ENCODE measurements around the gene USP22. TPM values are rescaled to one million over a fixed set of nuclear protein-coding genes. Genes with fewer than 3 reads are reported as not detected.

The USP22 gene
- total and polyA plus RNA-seq, 2 of the 13 experiments (the other 11 are each of a cell fraction or from before 2014, with no cell fraction given) = 98.0 to 130 TPM

GRCh38 chr17:21066394-21066793, 23.6 kb upstream of the USP22 start (continued):
- TF ChIP-seq ARID2 (CRISPR knock-in tag; IDR thresholded peaks at IDR 0.05; ENCODE audit: borderline replicate concordance) (no peak), AKAP8 (CRISPR knock-in tag; IDR thresholded peaks at IDR 0.05) (no peak)

DNA sequence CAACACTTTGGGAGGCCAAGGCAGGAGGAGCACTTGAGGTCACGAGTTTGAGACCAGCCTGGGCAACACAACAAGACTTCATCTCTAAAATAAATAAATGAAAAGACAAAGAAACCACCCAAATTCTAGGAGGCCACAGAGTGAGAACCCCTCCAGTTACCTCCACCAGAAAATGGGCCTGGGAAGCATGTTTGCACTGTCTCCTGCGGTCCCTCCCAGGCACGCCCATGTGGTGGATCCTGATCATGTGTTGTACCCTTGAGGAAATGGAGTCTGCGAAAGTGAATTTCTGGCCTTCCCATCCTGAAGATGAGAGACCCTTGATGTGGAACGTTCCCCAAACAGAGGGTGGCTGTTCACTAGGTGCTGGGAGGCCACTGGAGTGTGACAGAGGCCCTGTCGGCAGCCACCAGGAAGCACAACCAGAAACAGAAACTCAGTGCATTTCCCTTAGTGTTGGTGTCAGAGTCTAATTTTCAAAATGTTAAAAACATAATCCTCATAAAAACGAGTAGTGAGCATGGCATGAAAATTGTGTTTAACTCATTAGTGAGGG, 19.2 kb upstream of the USP22 start:
- Histone ChIP-seq H3K27ac (ENCODE audit: extremely low read length, insufficient read depth, low read length) (no peak overlapping the region), H4K20me1 (ENCODE audit: insufficient read depth, low read length) (no peaks in the 10 kb centered on the region), H3K79me2 (ENCODE audit: insufficient read depth, low read length) (no peaks in the 10 kb centered on the region), H3K4me3 (replicated peaks in 1 of 3; ENCODE audit: insufficient read depth in 1 of 3, low read depth in 2 of 3, low read length in 3 of 3) (no peak overlapping the region), H3K9ac (ENCODE audit: insufficient read depth, low read depth, low read length) (no peak overlapping the region), H3K9me3 (ENCODE audit: low read length) (no peaks in the 10 kb centered on the region), H3K27me3 (ENCODE audit: control insufficient read depth in 1 of 2, insufficient read depth in 2 of 2, low read length in 2 of 2) (peaks cover 11 to 29% of the 10 kb centered on the region in 2 experiments; a peak in 4 of 5 replicates), H3K4me1 (ENCODE audit: insufficient read depth, low read length) (no peaks in the 10 kb centered on the region), H3K4me2 (ENCODE audit: low read depth, low read length) (no peak overlapping the region), H2AFZ (ENCODE audit: low read length) (no peak overlapping the region), H3K36me3 (replicated peaks in 1 of 2; ENCODE audit: control insufficient read depth in 1 of 2, insufficient read depth in 2 of 2, low read length in 2 of 2) (no peaks in the 10 kb centered on the region)
- ChIA-PET POLR2A (no interaction called here), CTCF (ENCODE audit: low intra/inter-chr PET ratio, low total read pairs) (no interaction called here)
- FAIRE-seq (no peak), ATAC-seq (no peak), DNase-seq (ENCODE audit: low spot score) (no peak)
- BruUV-seq (replicated peaks) = no TSS peak
- no peak for TF ChIP-seq MIXL1 (CRISPR knock-in tag; IDR thresholded peaks at IDR 0.05)
- TF ChIP-seq NCOA5 (CRISPR knock-in tag; IDR thresholded peaks at IDR 0.05) = no peak
- no peak for TF ChIP-seq ZEB1 (IDR thresholded peaks at IDR 0.05; ENCODE audit: insufficient replicate concordance, low read depth)
- no peak for TF ChIP-seq ZNF275 (CRISPR knock-in tag; IDR thresholded peaks at IDR 0.05; ENCODE audit: borderline replicate concordance)
- TF ChIP-seq SAFB2 (CRISPR knock-in tag; IDR thresholded peaks at IDR 0.05; ENCODE audit: borderline replicate concordance, low read depth) = no peak
- TF ChIP-seq, protein P1, sequence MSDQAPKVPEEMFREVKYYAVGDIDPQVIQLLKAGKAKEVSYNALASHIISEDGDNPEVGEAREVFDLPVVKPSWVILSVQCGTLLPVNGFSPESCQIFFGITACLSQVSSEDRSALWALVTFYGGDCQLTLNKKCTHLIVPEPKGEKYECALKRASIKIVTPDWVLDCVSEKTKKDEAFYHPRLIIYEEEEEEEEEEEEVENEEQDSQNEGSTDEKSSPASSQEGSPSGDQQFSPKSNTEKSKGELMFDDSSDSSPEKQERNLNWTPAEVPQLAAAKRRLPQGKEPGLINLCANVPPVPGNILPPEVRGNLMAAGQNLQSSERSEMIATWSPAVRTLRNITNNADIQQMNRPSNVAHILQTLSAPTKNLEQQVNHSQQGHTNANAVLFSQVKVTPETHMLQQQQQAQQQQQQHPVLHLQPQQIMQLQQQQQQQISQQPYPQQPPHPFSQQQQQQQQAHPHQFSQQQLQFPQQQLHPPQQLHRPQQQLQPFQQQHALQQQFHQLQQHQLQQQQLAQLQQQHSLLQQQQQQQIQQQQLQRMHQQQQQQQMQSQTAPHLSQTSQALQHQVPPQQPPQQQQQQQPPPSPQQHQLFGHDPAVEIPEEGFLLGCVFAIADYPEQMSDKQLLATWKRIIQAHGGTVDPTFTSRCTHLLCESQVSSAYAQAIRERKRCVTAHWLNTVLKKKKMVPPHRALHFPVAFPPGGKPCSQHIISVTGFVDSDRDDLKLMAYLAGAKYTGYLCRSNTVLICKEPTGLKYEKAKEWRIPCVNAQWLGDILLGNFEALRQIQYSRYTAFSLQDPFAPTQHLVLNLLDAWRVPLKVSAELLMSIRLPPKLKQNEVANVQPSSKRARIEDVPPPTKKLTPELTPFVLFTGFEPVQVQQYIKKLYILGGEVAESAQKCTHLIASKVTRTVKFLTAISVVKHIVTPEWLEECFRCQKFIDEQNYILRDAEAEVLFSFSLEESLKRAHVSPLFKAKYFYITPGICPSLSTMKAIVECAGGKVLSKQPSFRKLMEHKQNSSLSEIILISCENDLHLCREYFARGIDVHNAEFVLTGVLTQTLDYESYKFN (CRISPR knock-in tag; conservative IDR thresholded peaks at IDR 0.05) = no peak
- no peak for TF ChIP-seq NONO (IDR thresholded peaks at IDR 0.05)
- no peak for TF ChIP-seq NONO (CRISPR knock-in tag; conservative IDR thresholded peaks at IDR 0.05)
- TF ChIP-seq JARID2 (CRISPR knock-in tag; IDR thresholded peaks at IDR 0.05; ENCODE audit: insufficient replicate concordance) = no peak
- TF ChIP-seq ADNP (CRISPR knock-in tag; IDR thresholded peaks at IDR 0.05) = no peak
- no peak for TF ChIP-seq ZFP1 (CRISPR knock-in tag; IDR thresholded peaks at IDR 0.05)
- TF ChIP-seq RAD21 (CRISPR knock-in tag; IDR thresholded peaks at IDR 0.05) = no peak
- no peak for TF ChIP-seq SP4 (CRISPR knock-in tag; IDR thresholded peaks at IDR 0.05)
- no peak for TF ChIP-seq ZNF569 (CRISPR knock-in tag; IDR thresholded peaks at IDR 0.05; ENCODE audit: borderline replicate concordance)
- WGBS (ENCODE audit: low lambda C conversion rate) = 32% methylated on average over 7 of the region's 7 CpGs
- in situ Hi-C loops (cut with HindIII; ENCODE audit: extremely low pct_ligation_motif_present, low pct_unique_long_range_greater_than_20kb) (no loop called here), intact Hi-C loops (cut with micrococcal nuclease; ENCODE audit: unreplicated experiment) (no loop called here)
